DND-41 (cell line): ENCODE data around the gene FKBP2.

ENCODE experiments used
- ATAC-seq: fragments of 200-7000 bp; cut with Tn5 transposase; 3 replicates; pipeline ENCODE4 v1.9.1; 2021; ENCODE audit warnings: low read depth; ENCODE audit not compliant: insufficient read depth
- DNase-seq: peaks from one replicate; pipeline ENCODE4 v3.0.0-alpha.2; 2020
- H2AFZ ChIP-seq: 2 replicates; pipeline ENCODE4 v1.6.0; 2012; ENCODE audit warnings: low read depth, low read length
- H3K27ac ChIP-seq: 2 replicates; pipeline ENCODE4 v1.5.1; 2012; ENCODE audit warnings: low read length, inconsistent platforms
- H3K27me3 ChIP-seq: fragments of 200-600 bp; sonication (generic); 2 replicates; pipeline ENCODE4 v1.6.0; 2012; ENCODE audit warnings: low read length, mild to moderate bottlenecking, inconsistent platforms; ENCODE audit not compliant: insufficient read depth, poor library complexity
- H3K36me3 ChIP-seq: 2 replicates; pipeline ENCODE4 v1.5.1; 2012; ENCODE audit warnings: low read length, inconsistent platforms; ENCODE audit not compliant: insufficient read depth
- H3K4me1 ChIP-seq: 2 replicates; pipeline ENCODE4 v1.5.1; 2012; ENCODE audit warnings: mild to moderate bottlenecking, low read length; ENCODE audit not compliant: insufficient read depth
- H3K4me2 ChIP-seq: 2 replicates; pipeline ENCODE4 v1.6.0; 2012; ENCODE audit warnings: mild to moderate bottlenecking, moderate library complexity, low read length, inconsistent platforms; ENCODE audit not compliant: insufficient read depth
- H3K4me3 ChIP-seq, 2 experiments: fragments of 200-600 bp in 1 of 2; shearing (Covaris generic) in 1 of 2; 2 replicates each; pipeline ENCODE4 v1.5.1; 2012 to 2016; ENCODE audit warnings: inconsistent platforms in 2 of 2, low read length in 2 of 2, mild to moderate bottlenecking in 2 of 2, low read depth in 1 of 2, moderate library complexity in 1 of 2
- H3K79me2 ChIP-seq: 2 replicates; pipeline ENCODE4 v1.6.0; 2012; ENCODE audit warnings: low read length, inconsistent platforms; ENCODE audit not compliant: insufficient read depth
- H3K9ac ChIP-seq: 2 replicates; pipeline ENCODE4 v1.6.0; 2012; ENCODE audit warnings: low read depth, mild to moderate bottlenecking, inconsistent platforms, low read length, moderate library complexity
- H3K9me3 ChIP-seq: 2 replicates; pipeline ENCODE4 v1.5.1; 2012; ENCODE audit warnings: low read length, moderate library complexity, mild to moderate bottlenecking, inconsistent platforms; ENCODE audit not compliant: insufficient read depth, severe bottlenecking
- H4K20me1 ChIP-seq: 2 replicates; pipeline ENCODE4 v1.6.0; 2012; ENCODE audit warnings: low read length; ENCODE audit not compliant: insufficient read depth
- EZH2 ChIP-seq: IDR thresholded peaks from 3 replicates; pipeline ENCODE4 v1.6.1; 2012; ENCODE audit warnings: borderline replicate concordance, low read depth, mild to moderate bottlenecking, moderate library complexity, low read length, inconsistent platforms; ENCODE audit not compliant: severe bottlenecking
- TF ChIP-seq, protein P1 (sequence below): IDR thresholded peaks from 2 replicates; pipeline ENCODE4 v1.5.1; 2012; ENCODE audit warnings: borderline replicate concordance, low read length, moderate library complexity, mild to moderate bottlenecking; ENCODE audit not compliant: poor library complexity, severe bottlenecking; ENCODE audit errors: extremely low read depth

FKBP2 gene

GRCh38 chr11:64241491-64242374 is 838 bp downstream of the FKBP2 start:
- Histone ChIP-seq H2AFZ (peak overlapping the region; percentile 58), H3K36me3 (peaks cover 58% of the 10 kb centered on the region), H4K20me1 (peaks cover 31% of the 10 kb centered on the region), H3K4me1 (peaks cover 58% of the 10 kb centered on the region), H3K9me3 (no peaks in the 10 kb centered on the region), H3K27me3 (no peaks in the 10 kb centered on the region), H3K27ac (peak overlapping the region; percentile 75), H3K4me2 (peak overlapping the region; percentile 93), H3K9ac (peak overlapping the region; percentile 67), H3K4me3 (peak overlapping the region; percentile 65 to 89), H3K79me2 (peaks cover 46% of the 10 kb centered on the region)
- ATAC-seq (peak; percentile 72), DNase-seq (peak; percentile 100)
- TF ChIP-seq, protein P1, sequence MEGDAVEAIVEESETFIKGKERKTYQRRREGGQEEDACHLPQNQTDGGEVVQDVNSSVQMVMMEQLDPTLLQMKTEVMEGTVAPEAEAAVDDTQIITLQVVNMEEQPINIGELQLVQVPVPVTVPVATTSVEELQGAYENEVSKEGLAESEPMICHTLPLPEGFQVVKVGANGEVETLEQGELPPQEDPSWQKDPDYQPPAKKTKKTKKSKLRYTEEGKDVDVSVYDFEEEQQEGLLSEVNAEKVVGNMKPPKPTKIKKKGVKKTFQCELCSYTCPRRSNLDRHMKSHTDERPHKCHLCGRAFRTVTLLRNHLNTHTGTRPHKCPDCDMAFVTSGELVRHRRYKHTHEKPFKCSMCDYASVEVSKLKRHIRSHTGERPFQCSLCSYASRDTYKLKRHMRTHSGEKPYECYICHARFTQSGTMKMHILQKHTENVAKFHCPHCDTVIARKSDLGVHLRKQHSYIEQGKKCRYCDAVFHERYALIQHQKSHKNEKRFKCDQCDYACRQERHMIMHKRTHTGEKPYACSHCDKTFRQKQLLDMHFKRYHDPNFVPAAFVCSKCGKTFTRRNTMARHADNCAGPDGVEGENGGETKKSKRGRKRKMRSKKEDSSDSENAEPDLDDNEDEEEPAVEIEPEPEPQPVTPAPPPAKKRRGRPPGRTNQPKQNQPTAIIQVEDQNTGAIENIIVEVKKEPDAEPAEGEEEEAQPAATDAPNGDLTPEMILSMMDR = no peak
- TF ChIP-seq EZH2 = no peak

DNA sequence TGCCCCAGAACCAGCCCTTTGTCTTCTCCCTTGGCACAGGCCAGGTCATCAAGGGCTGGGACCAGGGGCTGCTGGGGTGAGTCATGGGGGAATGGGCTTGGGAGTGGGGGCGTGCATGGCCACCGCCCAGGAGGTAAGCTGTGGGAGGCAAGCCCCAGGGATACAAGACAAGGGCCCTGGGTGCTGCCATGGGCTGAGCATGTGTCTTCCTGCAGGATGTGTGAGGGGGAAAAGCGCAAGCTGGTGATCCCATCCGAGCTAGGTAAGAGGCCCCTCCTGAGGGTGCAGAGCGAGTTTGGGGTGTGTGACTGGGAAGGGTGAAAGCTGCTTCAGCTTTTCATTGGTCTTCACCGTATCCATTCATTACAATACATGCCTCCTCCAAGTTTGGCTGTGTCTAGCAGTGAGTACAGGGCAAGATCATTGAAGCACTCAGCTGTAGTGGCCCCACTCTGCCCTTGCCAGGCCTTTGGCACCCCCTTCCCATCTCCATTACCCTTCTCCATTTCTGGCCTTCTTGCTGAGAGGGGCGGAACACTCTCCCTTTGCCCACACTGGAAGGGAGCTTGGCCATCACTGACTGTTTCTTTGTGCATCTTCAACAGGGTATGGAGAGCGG is 2.5 kb downstream of the FKBP2 start:
- Histone ChIP-seq H2AFZ (no peak overlapping the region), H3K79me2 (peaks cover 46% of the 10 kb centered on the region), H3K36me3 (peaks cover 44% of the 10 kb centered on the region), H3K27ac (peak overlapping the region; percentile 39; the same call in 1 of the 2 replicates), H3K4me2 (peak overlapping the region; percentile 93), H3K9me3 (no peaks in the 10 kb centered on the region), H4K20me1 (peaks cover 31% of the 10 kb centered on the region), H3K27me3 (no peaks in the 10 kb centered on the region), H3K4me1 (peaks cover 63% of the 10 kb centered on the region), H3K9ac (peak overlapping the region; percentile 67), H3K4me3 (peak overlapping the region in 1 of 2 experiments; percentile 21; a peak in 1 of 4 replicates)
- ATAC-seq (no peak), DNase-seq (no peak)
- TF ChIP-seq, protein P1 = no peak
- no peak for TF ChIP-seq EZH2

DNA sequence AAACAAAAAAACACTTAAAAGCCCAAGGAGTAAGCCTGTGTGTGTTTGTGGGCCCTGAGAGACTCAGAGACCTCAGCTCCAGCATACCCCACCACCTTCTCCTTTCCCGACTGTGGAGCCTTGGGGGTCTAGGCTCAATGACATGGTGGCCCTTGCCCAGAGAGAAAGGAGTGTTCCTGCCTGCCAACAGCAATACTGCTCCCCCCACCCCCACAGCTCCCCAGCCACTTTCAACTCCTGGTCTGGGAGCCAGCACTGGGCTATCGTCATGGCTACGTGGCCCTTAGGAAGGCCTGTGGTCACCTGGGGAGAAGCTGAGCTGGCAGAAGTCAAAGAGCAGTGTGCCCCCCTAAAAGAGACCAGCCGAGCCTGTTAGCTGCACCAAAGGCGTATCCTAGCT is 3.2 kb downstream of the FKBP2 start:
- H3K9me3 ChIP-seq = no peaks in the 10 kb centered on the region
- peaks cover 31% of the 10 kb centered on the region for H4K20me1 ChIP-seq

More for the DNA sequence above, 3.2 kb downstream of the FKBP2 start:
- Histone ChIP-seq H3K4me1 (peaks cover 61% of the 10 kb centered on the region), H3K4me3 (no peak overlapping the region), H3K4me2 (peak overlapping the region; percentile 93; the same call in 1 of the 2 replicates), H2AFZ (no peak overlapping the region), H3K36me3 (peaks cover 37% of the 10 kb centered on the region), H3K27me3 (no peaks in the 10 kb centered on the region), H3K27ac (peak overlapping the region; percentile 52; the same call in 1 of the 2 replicates), H3K79me2 (peaks cover 46% of the 10 kb centered on the region), H3K9ac (no peak overlapping the region; the same call in 1 of the 2 replicates)
- ATAC-seq = no peak
- no peak for DNase-seq
- TF ChIP-seq, protein P1 = no peak
- TF ChIP-seq EZH2 = no peak
